ENCODE results near the gene MARCHF5.
"Not testable (repeated sequence)": the region's sequence is repeated elsewhere in the genome, so short reads cannot be mapped to it uniquely, and the experiment has no call there.

MARCHF5 gene

GRCh38 chr10:92305133-92306072 is 14.4 kb downstream of the MARCHF5 start:
- no peak for DNase-seq (ENCODE audit: low read depth in 2 of 2)

- no peak for DNase-seq (ENCODE audit: low read depth in 2 of 2)
These were observed 18.3 kb downstream of the MARCHF5 start for GRCh38 chr10:92309272-92309671.

- no peak for DNase-seq (ENCODE audit: low read depth in 2 of 2)
These were observed 22.8 kb downstream of the MARCHF5 start for GRCh38 chr10:92313750-92314149.

GRCh38 chr10:92316610-92317009 is 25.6 kb downstream of the MARCHF5 start:
- DNase-seq (ENCODE audit: low read depth in 2 of 2): no peak

- no peak for DNase-seq (ENCODE audit: low read depth in 2 of 2)
These were observed 32.1 kb downstream of the MARCHF5 start for GRCh38 chr10:92323079-92323478.

GRCh38 chr10:92327445-92328433 is 36.8 kb downstream of the MARCHF5 start:
- no peak for DNase-seq (ENCODE audit: low read depth in 2 of 2)

- DNase-seq (ENCODE audit: low read depth in 2 of 2): no peak
These were observed 38.0 kb downstream of the MARCHF5 start for GRCh38 chr10:92328993-92329392.

- not testable (repeated sequence) for DNase-seq (ENCODE audit: low read depth in 2 of 2)
These were observed 39.0 kb downstream of the MARCHF5 start for GRCh38 chr10:92329927-92330326.

GRCh38 chr10:92342796-92343195 is 51.8 kb downstream of the MARCHF5 start:
- no peak for DNase-seq (ENCODE audit: low read depth in 2 of 2)

GRCh38 chr10:92345575-92345974 is 54.6 kb downstream of the MARCHF5 start:
- not testable (repeated sequence) for DNase-seq (ENCODE audit: low read depth in 2 of 2)

- DNase-seq (ENCODE audit: low read depth in 2 of 2): not testable (repeated sequence)
These were observed 56.2 kb downstream of the MARCHF5 start for GRCh38 chr10:92347035-92347676.

- no peak for DNase-seq (ENCODE audit: low read depth in 2 of 2)
These were observed 59.4 kb downstream of the MARCHF5 start for GRCh38 chr10:92350411-92350810.

GRCh38 chr10:92354587-92354986 is 63.6 kb downstream of the MARCHF5 start:
- DNase-seq (ENCODE audit: low read depth in 2 of 2): no peak

- DNase-seq (ENCODE audit: low read depth in 2 of 2): no peak
These were observed 65.1 kb downstream of the MARCHF5 start for GRCh38 chr10:92356041-92356440.

- no peak for DNase-seq (ENCODE audit: low read depth in 2 of 2)
These were observed 72.5 kb downstream of the MARCHF5 start for GRCh38 chr10:92363498-92363897.

- DNase-seq (ENCODE audit: low read depth in 2 of 2): no peak
These were observed 75.5 kb downstream of the MARCHF5 start for GRCh38 chr10:92366412-92367021.

GRCh38 chr10:92377962-92378361 is 87.0 kb downstream of the MARCHF5 start:
- DNase-seq (ENCODE audit: low read depth in 2 of 2): no peak

- no peak for DNase-seq (ENCODE audit: low read depth in 2 of 2)
These were observed 90.6 kb downstream of the MARCHF5 start for GRCh38 chr10:92381543-92381954.

- no peak for DNase-seq (ENCODE audit: low read depth in 2 of 2)
These were observed 91.7 kb downstream of the MARCHF5 start for GRCh38 chr10:92382631-92383030.

- no peak for DNase-seq (ENCODE audit: low read depth in 2 of 2)
These were observed 93.8 kb downstream of the MARCHF5 start for GRCh38 chr10:92384741-92385140.

GRCh38 chr10:92385831-92386230 is 94.9 kb downstream of the MARCHF5 start:
- no peak for DNase-seq (ENCODE audit: low read depth in 2 of 2)

All from stimulated activated CD4-positive, alpha-beta T cell treated with anti-CD3 and anti-CD28 coated beads, Interleukin-12 subunit alpha, Interleukin-12 subunit beta, amount 100 ng/mL, for 24 hours (primary cell).